SHP77 (cell line): Measurements from ENCODE around the gene GOLGA8N.

Experiments
- DNase-seq, 2 experiments: peaks; one replicate each; lab custom pipeline; 2025; lab: John Stamatoyannopoulos, UW

Gene GOLGA8N

DNA sequence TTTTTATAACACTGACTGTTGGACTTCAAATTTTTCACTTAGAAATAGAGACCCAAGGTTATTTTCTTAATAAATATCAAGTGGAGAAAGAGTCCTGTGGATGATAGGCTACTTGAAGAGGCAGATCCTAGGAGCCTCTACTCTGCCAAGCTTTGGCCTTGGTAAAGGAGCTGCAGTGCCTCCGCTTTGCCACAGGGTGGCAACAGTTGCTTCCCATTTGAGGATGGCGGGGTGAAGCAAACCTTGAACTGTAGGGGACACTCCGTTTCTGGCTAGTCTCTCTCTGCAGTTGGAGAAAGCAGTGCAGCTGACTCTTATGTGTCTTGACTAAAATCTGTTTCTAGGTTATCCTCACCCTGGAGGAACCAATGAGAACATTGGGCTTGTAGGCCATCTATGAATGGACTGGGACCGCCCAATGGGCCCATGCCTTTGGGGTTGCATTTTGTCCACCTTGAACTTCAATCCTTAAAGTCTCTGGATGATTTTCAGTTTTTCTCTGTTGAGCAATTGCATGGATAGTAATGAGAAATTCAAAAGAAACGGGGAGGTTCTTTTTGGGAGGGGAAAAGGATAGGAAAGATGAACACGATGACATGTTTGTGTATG is 58.1 kb downstream of the GOLGA8N start:
- peak; percentile 39 to 47 for DNase-seq

DNA sequence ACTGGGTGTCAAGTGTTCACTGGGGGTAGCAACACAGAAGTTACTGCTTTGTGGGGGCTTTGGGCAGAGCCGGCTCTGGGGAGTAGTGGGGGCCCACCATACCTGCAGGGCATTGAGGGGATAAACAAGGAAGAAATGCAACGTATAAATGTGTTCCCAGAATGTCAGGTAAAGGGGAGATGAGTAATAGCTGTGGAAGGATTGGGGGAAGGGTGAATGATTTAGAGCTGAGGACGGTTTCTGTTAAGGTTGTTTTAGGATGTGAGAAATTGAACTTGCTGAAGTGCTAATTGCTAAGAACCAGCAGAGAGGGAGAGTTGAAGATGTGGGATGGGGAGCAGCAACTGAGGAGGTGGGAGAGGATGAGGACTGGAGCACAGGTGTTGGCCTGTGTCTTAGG is 58.9 kb downstream of the GOLGA8N start:
- no peak for DNase-seq

DNA sequence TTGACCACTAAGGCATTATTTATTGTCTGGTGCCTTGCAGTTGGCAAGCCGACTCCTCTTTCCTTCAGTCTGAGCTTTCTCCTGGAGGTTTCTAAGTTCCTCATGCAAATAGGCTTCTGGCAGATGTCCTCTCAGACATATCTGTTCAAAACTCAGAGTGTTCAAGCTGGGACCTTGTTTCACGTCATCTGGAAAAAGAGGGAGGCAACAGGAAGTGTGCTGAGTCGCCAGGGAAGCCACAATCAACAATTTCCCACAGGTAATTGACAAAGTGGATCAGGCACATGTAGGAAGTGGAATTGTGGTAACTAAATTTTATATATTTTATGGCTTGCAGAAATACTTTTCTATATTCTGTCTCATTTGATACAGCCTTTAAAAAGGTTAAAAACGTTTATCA is 62.8 kb downstream of the GOLGA8N start:
- no peak for DNase-seq

DNA sequence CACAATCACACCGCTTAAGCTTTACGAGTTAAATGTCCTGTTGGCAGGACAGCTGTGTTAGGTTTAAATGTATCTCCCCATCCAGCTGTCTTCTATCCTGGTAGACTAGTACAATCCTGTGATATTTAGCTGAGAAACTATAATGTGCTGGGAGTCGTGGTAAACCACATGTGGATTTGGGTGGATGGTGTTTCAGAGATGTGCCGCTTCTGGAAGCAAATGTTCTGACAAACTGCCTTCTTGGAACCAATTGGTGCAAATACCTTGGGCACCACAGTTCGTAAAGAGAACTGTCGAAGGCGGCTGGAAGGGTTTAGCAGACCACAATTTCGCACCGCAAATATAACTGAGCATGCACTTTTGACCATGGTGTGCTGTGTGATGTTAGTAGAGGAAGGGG is 63.2 kb downstream of the GOLGA8N start:
- DNase-seq = no peak
